Measurements from ENCODE around the gene WDR91.
"Not testable (repeated sequence)": the region's sequence is repeated elsewhere in the genome, so short reads cannot be mapped to it uniquely, and the experiment has no call there.

Gene WDR91

GRCh38 chr7:135211179-135211945 lies at the start of gene WDR91:
Gene WDR91 (minus strand): TSS chr7:135211526. CDS start chr7:135211502, 24 bp downstream.
- peak; percentile 97 for DNase-seq (ENCODE audit: low spot score)

GRCh38 chr7:135260470-135260869 lies 49.1 kb upstream of the WDR91 start:
- no peak for DNase-seq (ENCODE audit: low spot score)

- DNase-seq (ENCODE audit: low spot score): no peak
Observed at GRCh38 chr7:135259702-135260101, 48.4 kb upstream of the WDR91 start.

GRCh38 chr7:135258585-135258984 lies 47.3 kb upstream of the WDR91 start:
- no peak for DNase-seq (ENCODE audit: low spot score)

GRCh38 chr7:135257790-135258189 lies 46.5 kb upstream of the WDR91 start:
- DNase-seq (ENCODE audit: low spot score): no peak

- DNase-seq (ENCODE audit: low spot score): no peak
Observed at GRCh38 chr7:135253851-135254771, 42.8 kb upstream of the WDR91 start.

- no peak for DNase-seq (ENCODE audit: low spot score)
Observed at GRCh38 chr7:135251496-135252391, 40.4 kb upstream of the WDR91 start.

GRCh38 chr7:135248546-135248945 lies 37.2 kb upstream of the WDR91 start:
- DNase-seq (ENCODE audit: low spot score): no peak

GRCh38 chr7:135247746-135248471 lies 36.6 kb upstream of the WDR91 start:
- no peak for DNase-seq (ENCODE audit: low spot score)

- DNase-seq (ENCODE audit: low spot score): no peak
Observed at GRCh38 chr7:135246191-135246825, 35.0 kb upstream of the WDR91 start.

GRCh38 chr7:135245226-135246190 lies 34.2 kb upstream of the WDR91 start:
- no peak for DNase-seq (ENCODE audit: low spot score)

- no peak for DNase-seq (ENCODE audit: low spot score)
Observed at GRCh38 chr7:135242096-135242684, 30.9 kb upstream of the WDR91 start.

GRCh38 chr7:135240441-135240840 lies 29.1 kb upstream of the WDR91 start:
- DNase-seq (ENCODE audit: low spot score): no peak

GRCh38 chr7:135239263-135239662 lies 27.9 kb upstream of the WDR91 start:
- no peak for DNase-seq (ENCODE audit: low spot score)

- DNase-seq (ENCODE audit: low spot score): peak; percentile 80
Observed at GRCh38 chr7:135238112-135238744, 26.9 kb upstream of the WDR91 start.

GRCh38 chr7:135236727-135237126 lies 25.4 kb upstream of the WDR91 start:
- no peak for DNase-seq (ENCODE audit: low spot score)

GRCh38 chr7:135235841-135236240 lies 24.5 kb upstream of the WDR91 start:
- no peak for DNase-seq (ENCODE audit: low spot score)

- DNase-seq (ENCODE audit: low spot score): no peak
Observed at GRCh38 chr7:135234727-135235126, 23.4 kb upstream of the WDR91 start.

- not testable (repeated sequence) for DNase-seq (ENCODE audit: low spot score)
Observed at GRCh38 chr7:135234095-135234494, 22.8 kb upstream of the WDR91 start.

Data from HuH-7 (cell line).